NCI-H2196 (cell line): ENCODE results near the gene TXNDC11.

Source experiments
- DNase-seq: peaks from one replicate; lab custom pipeline; 2025; ENCODE audit not compliant: unreplicated experiment; lab: John Stamatoyannopoulos, UW

Gene TXNDC11

DNA sequence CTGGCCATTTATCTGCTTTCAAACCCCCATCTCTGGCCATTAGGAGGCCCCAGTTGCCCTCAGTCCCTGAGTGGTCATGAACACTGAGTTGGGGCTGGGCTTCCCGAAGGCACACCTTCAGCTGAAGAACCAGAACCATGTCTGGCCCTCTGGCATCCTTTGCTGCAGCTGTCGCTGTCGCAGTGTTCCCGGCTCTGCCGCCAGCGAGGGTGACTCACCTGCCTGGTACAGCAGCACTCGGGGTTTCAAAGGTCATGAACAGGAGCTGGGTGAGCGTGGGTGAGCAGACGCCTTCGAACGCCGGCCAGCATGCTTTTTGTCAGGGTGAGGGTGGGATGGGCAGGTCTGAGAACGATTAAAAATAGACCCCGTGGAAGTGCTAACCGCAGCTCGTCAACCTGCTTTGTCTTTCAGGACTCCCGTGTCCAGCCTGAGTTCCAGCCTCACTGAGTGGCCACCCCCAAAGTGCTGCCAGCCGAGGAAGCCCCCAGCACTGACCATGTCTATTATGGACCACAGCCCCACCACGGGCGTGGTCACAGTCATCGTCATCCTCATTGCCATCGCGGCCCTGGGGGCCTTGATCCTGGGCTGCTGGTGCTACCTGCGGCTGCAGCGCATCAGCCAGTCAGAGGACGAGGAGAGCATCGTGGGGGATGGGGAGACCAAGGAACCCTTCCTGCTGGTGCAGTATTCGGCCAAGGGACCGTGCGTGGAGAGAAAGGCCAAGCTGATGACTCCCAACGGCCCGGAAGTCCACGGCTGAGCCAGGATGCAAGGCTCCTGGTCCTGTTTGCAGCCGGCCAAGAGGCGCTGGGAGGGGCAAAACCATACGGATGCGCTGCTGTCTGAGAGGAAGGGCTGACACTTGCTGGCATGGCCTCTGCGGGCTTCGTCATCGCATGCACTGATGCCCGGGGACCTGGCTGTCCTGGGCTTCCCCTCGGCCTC, 66.8 kb downstream of the TXNDC11 start:
- DNase-seq, result peak; percentile 76

DNA sequence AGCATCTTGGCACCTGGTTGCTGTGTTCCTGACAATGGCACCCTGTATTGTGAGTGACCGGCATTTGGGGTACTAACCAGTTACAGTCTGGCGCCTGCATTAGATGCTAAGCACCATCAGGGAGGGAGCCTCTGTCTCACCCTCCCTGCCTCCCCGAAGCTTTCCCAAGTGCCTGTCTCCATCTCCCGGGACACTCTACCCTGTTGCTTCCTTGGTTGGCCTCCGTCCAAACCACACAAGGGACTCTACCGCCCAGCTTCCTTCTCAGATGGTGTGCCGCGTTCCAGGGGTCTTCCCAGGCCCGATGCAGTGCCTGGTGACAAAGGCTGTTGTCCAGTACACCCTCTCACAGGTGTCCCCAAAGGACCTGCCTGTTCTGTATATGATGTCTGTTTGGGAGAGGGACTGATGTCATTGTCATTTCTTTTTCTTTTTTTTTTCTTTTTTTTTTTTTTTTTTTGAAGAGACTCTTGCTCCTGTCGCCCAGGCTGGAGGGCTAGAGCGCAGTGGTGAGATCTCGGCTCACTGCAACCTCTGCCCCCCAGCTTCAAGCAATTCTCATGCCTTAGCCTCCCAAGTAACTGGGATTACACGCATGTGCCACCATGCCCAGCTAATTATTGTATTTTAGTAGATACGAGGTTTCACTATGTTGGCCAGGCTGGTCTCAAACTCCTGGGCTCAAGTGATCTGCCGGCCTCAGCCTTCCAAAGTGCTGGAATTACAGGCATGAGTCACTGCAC, 67.7 kb downstream of the TXNDC11 start:
- peak; percentile 32 for DNase-seq

DNA sequence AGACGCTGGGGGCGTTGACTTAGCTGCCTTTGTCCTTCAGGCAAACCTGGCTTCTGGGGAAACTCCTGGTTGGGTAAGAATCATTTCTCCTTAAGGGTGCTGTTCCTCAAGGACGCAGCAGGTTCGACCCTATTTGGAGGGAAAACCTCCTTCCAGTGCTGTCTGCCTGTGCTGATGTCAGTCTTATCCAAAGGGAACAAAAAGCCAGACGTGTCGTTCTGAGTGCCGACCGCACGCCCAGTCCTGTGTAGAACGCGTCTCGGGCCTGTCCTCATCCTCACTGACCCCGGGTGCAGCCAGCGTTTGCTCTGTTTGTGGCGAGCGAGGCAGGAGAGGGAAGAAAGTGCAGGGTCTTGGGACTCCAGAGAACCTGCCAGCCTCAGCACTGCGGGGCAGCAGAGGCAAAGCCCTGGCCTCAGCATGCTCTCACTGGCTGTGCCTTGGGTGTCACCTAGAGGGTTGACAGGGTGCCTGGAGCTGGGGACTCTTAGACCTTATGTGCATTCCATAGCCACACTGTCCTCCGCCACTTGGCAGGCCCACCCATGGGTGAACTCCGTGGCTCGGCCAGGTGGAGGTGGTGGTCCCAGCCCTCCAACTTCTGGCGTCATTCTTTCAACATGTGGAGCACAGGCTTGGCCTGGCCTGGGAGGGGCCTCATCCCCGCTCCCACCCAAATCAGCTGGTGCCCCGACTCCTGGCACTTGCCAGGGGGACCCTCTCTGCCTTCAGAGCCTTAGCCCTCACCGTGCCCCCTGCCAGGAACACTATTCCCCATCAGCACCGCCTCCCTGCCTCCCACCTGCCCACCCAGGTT, 68.4 kb downstream of the TXNDC11 start:
- no peak for DNase-seq

DNA sequence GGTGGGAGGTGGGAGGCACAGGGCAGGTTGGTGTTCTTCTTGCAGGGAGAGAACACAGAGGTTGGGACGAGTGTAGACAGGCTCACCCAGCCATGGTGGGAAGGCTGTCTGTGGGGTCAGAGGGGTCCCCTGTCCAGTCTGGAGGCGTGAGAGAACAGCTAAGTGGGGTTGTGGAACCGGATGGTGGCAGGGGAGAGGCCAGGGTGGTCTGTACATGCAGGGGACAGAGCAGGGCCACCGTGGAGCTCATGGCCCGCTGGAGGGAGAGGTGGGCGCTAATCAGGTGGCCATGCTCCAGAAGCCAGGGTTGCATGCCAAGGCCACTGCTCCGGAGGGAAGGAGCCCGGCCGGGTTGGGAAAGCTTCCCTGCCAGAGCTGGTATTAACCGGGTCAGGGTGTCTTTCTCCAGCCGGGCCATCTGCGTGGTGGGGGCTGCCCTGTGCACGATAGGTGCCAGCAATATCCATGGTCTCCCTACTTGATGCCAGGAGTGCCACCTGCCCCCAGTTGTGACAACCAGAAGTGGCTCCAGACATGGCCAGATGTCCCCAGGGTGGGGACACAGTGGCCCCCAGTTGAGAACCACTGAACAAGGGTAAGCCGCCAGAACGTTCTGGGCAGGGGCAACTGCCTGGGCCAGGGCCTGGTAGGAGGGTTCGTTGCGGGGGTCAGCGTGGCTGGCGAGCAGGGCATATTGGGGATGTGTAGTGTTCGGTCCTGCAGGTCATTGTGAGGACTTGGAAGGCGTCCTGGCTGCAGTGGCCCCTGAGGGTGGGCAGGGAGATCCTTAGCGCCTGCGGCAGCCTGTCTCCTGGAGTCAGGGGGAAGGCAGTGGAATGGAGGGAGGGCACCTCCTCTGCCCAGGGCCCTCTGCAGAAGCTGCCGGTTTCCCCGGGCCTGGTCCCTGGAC, 69.3 kb downstream of the TXNDC11 start:
- DNase-seq, result no peak

DNA sequence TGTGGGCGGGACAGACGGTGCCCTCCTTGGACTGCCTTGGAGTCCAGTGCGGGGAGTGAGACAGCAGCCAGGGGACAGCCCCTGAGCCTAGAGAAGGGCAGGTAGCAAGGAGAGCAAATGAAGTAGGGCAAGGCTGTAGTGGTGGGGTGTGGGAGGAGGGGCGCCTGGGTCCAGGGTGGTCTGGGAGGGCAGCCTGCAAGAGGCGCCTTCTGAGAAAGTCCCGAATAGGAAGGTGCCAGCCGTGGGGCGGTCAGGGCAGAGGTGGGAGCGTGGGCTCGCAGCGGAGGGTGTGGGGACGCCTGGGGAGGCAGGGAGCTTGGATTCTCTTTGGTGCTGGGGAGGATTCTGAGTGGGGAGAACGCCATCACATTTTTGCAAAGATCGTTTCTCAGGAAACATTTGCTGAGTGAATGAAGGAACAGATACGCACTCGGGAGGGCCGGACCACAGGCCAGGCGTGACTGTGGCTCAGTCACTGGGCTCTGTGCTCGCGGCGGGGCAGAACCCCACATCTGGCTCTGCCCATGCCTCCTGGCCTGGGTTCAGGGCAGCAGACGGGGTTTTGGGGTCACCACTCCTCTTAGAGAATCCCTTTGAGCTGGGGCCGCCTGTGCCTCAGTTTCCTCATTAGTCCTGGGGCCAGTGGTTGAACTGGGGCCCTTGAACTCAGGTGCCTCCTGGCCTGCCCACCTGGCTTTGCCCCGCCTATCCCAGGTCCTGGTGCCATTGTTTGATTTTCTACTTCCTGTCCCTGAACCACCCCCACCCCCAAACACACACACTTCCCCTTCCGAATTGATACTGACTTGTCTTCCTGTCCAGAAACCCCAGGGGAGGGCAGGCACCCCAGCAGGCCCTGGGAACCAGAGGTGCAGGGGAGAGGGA, 70.2 kb downstream of the TXNDC11 start:
- no peak for DNase-seq

DNA sequence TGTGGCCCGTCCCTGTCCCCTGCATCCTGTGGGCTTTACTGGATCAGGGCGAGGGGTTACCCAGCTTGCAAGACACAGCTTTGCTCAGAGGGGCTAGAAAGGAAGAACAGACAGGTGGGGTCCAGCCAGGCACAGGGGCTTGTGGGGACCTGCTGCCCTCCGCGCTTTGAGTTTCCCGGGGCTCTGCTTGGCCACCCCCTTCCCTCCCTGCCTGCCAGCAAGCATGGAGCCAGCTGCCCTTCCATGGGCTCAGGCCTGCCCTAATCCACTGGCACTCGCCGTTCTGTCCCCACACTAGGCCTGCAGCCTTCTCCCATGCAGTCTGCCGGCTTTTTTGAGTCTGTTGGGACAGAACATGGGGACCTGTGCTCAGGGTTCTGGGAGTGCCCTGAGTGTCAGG, 71.0 kb downstream of the TXNDC11 start:
- DNase-seq, result no peak

DNA sequence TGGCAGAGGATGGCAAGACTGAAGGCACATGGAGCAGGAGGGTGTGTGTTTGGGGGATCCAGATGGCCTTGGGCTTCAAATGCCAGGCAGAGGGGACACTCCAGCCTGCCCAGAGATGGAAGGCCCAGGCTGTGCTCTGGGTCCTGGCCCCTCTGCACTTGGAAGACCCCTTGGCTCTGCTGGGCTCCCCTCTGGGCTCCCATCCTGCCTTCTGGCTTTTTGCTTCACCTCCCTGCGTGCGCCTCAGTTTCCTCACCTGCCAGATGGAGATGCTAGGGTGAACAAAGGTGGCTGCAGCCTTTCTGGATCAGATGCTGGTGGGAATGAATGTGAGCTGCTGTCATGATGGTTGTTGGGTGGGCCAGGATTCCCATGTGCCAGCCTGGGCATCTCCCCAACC, 71.4 kb downstream of the TXNDC11 start:
- no peak for DNase-seq

DNA sequence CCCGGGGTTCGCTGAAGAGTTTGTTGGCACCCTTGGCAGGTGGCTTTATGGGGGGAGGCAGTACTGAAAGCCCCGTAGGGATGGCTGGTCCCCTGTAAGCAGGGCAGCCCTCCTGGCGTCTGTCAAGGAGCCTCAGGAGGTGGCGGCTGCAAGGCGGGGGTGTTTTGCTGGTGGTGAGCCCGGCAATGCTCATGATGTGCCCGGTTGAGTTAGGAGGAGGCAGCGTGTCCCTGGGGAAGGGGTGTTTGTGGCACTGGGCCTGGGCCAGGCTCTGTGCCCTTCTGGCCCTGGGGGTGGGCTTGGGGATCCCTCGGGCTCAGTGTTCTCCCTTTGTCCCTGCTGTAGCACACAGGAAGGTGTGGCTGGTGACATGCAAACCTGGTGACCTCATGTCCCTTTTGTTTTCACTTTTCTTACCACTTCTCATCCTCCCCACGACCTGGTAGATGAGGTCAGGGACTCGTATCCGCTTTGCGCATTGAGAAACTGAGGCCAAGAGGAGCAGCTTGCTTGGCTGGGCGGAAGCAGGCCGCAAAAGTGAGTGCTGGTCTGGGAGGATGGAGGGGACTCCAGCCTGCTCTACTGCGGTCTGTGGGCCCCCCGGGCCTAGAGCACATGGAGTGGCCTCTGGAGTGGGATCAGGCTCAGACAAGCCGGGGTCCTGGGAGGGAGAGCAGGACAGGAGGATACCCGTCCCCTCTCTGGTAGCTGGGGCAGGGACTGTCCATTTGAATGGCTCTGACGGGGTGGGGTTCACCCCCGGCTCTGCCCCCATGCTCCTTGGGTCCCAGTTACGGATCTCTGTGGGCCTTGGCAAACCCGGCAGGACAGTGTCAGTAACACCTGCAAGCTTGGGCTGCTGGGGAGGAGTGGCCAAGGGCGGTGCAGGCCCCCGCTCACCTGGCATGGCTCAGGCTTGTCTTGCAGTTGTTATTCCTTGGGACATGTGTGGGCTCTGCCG, 72.2 kb downstream of the TXNDC11 start:
- DNase-seq, result no peak

DNA sequence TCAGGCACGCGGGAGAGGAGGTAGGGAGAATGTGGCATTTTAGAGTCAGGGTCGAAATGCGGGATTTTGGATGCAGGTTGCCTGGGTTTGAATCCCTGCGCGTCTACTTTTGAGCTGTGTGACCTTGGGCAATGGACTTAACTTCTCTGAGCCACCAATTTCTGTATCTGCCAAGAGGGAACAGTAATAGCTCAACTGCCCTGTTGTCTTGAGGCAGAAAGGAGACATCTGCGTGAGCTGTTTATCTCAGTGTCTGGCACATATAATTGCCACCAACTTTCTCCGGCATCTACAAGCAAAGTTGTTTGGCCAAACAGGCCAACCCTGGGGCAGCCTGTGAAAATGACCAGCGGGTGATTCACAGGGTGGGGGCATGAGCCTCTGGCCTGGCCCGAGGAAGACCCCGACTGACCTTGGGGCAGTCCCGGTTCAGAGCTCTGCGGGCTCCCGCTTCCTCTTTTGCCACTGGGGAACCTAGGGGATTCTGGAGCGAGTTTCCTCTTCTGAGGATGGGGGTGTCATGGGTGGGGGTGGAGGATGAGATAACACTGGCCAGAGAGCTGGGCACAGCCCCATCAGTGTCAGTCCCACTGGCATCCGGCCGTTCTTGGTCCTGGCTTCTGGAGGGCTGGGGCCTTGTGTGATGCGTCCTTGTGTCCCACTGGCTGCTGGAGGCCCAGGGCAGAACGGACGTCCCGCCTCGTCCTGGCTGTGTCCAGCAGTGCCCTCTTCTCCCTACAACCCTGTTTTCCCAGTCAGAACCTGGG, 73.1 kb downstream of the TXNDC11 start:
- no peak for DNase-seq

DNA sequence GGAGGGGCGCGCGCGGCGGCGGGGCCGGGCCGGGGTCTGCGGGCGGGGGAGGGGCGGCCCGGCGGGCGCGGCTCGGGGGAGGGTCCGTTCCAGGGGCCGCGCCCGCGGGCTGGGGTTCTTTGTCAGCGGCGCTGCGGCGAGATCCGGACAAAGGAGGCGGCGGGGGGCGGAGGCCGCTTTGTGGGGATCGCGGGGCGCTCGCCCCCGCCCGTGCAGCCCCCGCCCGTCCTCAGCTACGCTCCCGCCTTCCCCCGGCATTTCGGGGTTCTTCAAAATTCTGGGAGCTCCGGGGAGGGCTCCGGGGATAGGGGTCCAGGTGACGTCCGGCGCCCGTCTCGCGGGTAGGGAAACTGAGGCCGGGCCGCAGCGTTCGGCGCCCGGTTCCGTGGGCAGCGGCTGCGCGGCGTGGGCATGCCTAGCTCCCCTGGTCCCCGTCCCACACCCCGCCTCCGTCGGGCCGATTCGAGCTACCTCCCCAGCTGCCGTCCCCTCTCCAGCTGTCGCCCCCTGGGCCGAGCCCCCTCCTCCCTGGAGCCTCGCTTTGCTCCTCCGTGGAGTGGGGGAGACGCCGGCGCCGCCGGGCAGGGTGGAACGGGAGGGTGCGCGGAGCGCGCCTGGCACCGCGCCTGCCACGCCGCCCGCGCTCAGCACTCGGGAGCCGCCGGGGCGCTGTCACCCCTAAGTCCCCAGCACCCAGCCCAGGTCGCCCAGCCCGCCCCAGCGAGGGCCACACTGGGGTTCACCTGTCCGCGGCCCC, 73.9 kb downstream of the TXNDC11 start:
- DNase-seq, result no peak

DNA sequence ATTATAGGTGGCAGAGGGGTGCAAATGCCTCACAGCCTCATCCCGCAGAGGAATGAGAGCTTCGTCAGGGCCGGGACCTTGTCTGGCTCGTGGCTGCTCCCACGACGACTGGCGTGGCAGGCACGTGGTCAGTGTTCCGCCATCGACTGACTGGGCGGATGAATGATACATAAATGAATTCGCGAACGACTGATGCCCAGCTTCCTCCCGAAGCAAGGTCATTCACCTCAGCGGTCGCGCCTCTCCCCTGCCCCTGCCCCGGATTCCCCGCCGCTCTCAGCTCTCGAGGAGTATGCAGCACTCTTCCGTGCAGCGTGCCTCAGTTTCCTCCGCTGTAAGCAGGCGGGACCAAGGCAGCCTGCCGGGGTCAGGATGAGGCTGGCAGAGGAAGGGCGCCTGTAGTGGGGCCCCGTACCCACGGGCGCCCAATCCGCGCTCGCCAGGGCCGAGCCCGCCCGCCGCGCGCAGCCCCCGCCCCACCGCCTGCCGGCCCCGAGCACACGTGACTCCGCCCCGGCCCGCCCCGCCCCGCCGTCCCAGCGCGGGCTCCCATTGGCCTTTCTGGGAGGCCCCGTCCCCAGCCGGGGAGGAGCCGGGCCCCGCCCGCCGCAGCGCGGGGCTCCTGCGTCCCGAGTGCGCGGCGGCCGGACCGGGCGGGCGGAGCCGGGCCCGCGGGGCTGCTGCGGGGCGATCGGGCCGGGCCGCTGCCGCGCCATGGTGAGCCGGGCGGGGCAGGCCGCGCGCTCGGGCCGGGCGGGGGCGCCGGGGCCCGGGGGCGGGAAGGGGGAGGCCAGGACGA, 74.6 kb downstream of the TXNDC11 start, which contains the start of gene SNN:
SNN (plus strand) TSS at position 632 of the 799 bp plus-strand sequence. CDS start 7,605 bp downstream, outside the sequence.
- peak; percentile 93 for DNase-seq

DNA sequence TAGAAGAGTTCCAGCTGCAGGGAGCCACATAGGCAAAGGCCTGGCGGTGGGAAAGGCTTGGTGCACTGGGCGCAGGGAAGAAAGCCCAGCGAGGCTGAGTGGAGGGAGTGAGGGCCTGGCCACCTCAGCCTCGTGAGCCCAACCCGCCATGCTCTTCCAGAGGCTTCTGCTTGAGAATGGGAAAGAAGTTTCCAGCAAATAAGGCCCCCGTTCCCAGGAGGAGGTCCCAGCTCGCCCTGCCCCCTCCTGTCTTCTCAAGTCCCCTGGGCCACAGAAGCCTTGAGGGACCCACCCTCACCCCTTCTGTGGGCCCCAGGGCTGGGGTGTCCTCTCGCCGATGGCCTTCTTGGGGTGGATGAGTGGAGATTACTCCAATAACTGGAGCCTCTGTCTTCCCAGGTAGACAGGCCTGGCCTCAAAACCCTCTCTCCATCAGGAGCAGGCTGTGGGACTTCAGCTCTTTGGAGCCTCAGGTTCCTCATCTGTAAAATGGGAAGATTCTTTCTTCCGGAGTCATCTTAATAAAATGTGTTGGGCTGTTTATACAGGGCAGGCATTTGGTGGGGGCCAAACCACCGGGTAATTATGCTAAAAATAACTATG, 75.3 kb downstream of the TXNDC11 start:
- DNase-seq, result no peak

DNA sequence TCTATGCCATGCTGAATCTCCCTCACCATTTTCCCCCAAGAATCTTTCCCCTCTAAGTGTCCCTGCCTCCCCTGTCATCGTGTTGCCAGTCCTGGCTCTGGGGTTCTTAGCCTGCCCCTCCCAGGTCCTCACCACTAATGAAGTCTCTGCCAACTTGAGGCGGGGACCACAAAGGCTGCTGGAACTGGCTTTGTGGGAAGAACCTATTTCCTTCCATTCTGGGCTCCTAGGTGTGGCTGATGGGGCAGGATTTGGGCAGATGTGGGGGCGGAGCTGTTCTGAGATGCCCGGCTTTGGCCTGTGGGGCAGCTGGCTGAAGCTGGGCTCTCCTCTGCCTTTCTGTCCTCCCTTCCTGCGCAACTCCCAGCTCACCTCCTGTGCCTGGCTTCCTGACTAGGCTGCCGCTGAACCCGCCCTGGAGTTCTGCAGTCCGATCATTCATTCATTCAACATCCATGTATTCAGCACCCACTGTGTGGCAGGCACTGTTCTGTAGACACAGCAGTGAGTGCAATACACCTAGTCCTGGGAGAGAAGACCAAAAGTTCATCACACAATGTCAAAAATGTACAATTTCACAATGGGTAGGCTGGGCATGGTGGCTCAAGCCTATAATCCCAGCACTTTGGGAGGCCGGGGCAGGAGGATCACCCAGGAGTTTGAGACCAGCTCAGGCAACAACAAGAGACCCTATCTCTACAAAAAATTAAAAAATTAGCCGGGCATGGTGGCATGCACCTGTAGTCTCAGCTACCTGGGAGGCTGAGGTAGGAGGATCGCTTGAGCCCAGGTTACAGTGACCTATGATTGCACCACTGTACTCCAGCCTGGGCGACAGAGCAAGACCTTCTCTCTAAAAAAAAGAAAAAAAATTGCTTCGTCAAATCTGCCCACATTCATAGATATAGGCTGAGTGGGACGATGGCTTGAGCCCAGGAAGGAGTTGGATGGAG, 76.3 kb downstream of the TXNDC11 start:
- no peak for DNase-seq

DNA sequence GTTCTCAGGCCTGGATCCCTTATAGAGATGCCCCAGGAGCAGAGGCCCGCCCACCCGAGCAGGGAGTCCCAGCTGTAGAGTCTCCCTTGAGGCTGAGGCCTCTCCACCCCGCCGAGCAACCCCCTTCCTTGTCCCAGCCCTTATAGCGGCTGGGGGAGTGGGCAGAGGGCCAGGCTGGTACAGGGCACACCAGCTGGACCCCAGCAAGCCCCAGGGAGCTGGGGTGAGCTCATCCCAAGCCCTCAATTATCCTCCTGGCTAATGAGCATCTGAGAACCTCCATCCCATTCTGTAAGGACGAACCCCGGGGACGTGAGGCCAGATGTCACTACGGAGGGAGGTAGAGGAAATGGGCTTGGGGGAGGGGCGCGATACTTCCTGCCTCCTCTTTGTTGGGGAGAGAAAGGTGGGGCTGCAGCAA, 77.6 kb downstream of the TXNDC11 start:
- no peak for DNase-seq
